CD4-positive, CD25-positive, alpha-beta regulatory T cell (primary cell): Measurements from ENCODE around the gene SUSD4. TPM values are rescaled to one million over a fixed set of nuclear protein-coding genes. Genes with fewer than 3 reads are reported as not detected.
A peak's percentile ranks its signal among the peaks of the same experiment; 100 is the strongest.

Experiments
- ATAC-seq, 2 donors: fragments of 150-1000 bp; cut with Tn5 transposase; one replicate each; pipeline ENCODE4 v1.10.0; 2021; ENCODE audit warnings: low read depth in 2 of 2, moderate number of reproducible peaks in 2 of 2, moderate library complexity in 1 of 2
- DNase-seq, 3 donors: peaks; one replicate each; pipeline versions ENCODE4 v3.0.0 to v3.0.0-alpha.2; 2012 to 2022; ENCODE audit warnings: mixed read lengths in 1 of 3
- H3K27ac ChIP-seq: one replicate; pipeline ENCODE4 v1.7.0; 2013; ENCODE audit warnings: mild to moderate bottlenecking, low read length; ENCODE audit not compliant: insufficient read depth, poor library complexity, severe bottlenecking
- H3K27me3 ChIP-seq: one replicate; pipeline ENCODE4 v1.7.0; 2013; ENCODE audit warnings: low read length; ENCODE audit not compliant: control insufficient read depth, insufficient read depth
- H3K36me3 ChIP-seq: one replicate; pipeline ENCODE4 v1.7.0; 2013; ENCODE audit warnings: mild to moderate bottlenecking, low read length, moderate library complexity; ENCODE audit not compliant: control insufficient read depth, insufficient read depth
- H3K4me1 ChIP-seq: 2 replicates; pipeline ENCODE4 v1.7.0; 2013; ENCODE audit warnings: mild to moderate bottlenecking, low read length; ENCODE audit not compliant: insufficient read depth, control insufficient read depth, poor library complexity, severe bottlenecking
- H3K4me3 ChIP-seq: one replicate; pipeline ENCODE4 v1.7.0; 2013; ENCODE audit warnings: low read depth, mild to moderate bottlenecking, low read length, moderate library complexity
- H3K9me3 ChIP-seq, 2 experiments: 1 replicate in 1 of 2; 2 replicates in 1 of 2; pipeline ENCODE4 v1.7.0; 2013; ENCODE audit warnings: low read length in 2 of 2, mild to moderate bottlenecking in 1 of 2, moderate library complexity in 1 of 2; ENCODE audit not compliant: control insufficient read depth in 2 of 2
- H3K27ac Mint-ChIP-seq, 3 donors: one replicate each; pipeline ENCODE4 v1.8.0; 2020 to 2022; ENCODE audit warnings: mild to moderate bottlenecking in 3 of 3, mixed read lengths in 3 of 3, moderate library complexity in 2 of 3
- H3K27me3 Mint-ChIP-seq: one replicate; pipeline ENCODE4 v1.8.0; 2022; ENCODE audit warnings: mild to moderate bottlenecking, mixed read lengths
- H3K36me3 Mint-ChIP-seq: one replicate; pipeline ENCODE4 v1.8.0; 2020; ENCODE audit warnings: mixed read lengths
- H3K4me1 Mint-ChIP-seq, 4 donors: one replicate each; pipeline ENCODE4 v1.8.0; 2020 to 2022; ENCODE audit warnings: mixed read lengths in 4 of 4, mild to moderate bottlenecking in 1 of 4
- H3K4me3 Mint-ChIP-seq, 4 donors: one replicate each; pipeline ENCODE4 v1.8.0; 2020 to 2022; ENCODE audit warnings: mild to moderate bottlenecking in 4 of 4, mixed read lengths in 4 of 4, moderate library complexity in 3 of 4
- H3K9me3 Mint-ChIP-seq, 7 donors: one replicate each; pipeline ENCODE4 v1.8.0; 2020 to 2022; ENCODE audit warnings: mixed read lengths in 7 of 7, mild to moderate bottlenecking in 3 of 7, moderate library complexity in 2 of 7
- polyA plus RNA-seq, 4 donors: library from polyadenylated mRNA; unstranded; fragments of 300-500 nt; fragmentation: Illumina TruSeq; gene quantifications; one replicate each; pipeline ENCODE4 v1.2.3, GENCODE V29; 2021
- total RNA-seq: library from RNA; stranded (reverse); gene quantifications from one replicate; pipeline ENCODE4 v1.2.3, GENCODE V29; 2022

Gene SUSD4
- total and polyA plus RNA-seq, 5 donors from 2014 or later: 2.4 to 6.5 (median 5.0) TPM

- Histone ChIP-seq H3K4me1 (peaks cover 11% of the 10 kb centered on the region), H3K27ac (no peak overlapping the region), H3K9me3 (no peaks in the 10 kb centered on the region), H3K27me3 (no peaks in the 10 kb centered on the region), H3K4me3 (no peak overlapping the region), H3K36me3 (no peaks in the 10 kb centered on the region)
- peaks cover 4% of the 10 kb centered on the region for H3K27me3 Mint-ChIP-seq
- H3K4me1 Mint-ChIP-seq: peaks cover 11 to 28% (median 20%) of the 10 kb centered on the region in 4 donors
- H3K4me3 Mint-ChIP-seq: no peak overlapping the region
- DNase-seq: no peak
- no peak overlapping the region for H3K27ac Mint-ChIP-seq
- ATAC-seq: no peak
- peaks cover 0 to 14% (median 1%) of the 10 kb centered on the region in 7 donors for H3K9me3 Mint-ChIP-seq
- no peaks in the 10 kb centered on the region for H3K36me3 Mint-ChIP-seq
Observed at GRCh38 chr1:223242382-223242955, 121.5 kb downstream of the SUSD4 start.

- Mint-ChIP-seq H3K9me3 (peaks cover 2 to 18% (median 4%) of the 10 kb centered on the region in 7 donors), H3K27me3 (peaks cover 4% of the 10 kb centered on the region), H3K4me3 (peak overlapping the region in 1 of 4 donors; percentile 20), H3K4me1 (peaks cover 3 to 30% (median 16%) of the 10 kb centered on the region in 4 donors), H3K36me3 (no peaks in the 10 kb centered on the region), H3K27ac (peak overlapping the region in 1 of 3 donors; percentile 69)
- DNase-seq: no peak
- Histone ChIP-seq H3K27ac (no peak overlapping the region), H3K9me3 (no peaks in the 10 kb centered on the region), H3K36me3 (no peaks in the 10 kb centered on the region), H3K4me3 (no peak overlapping the region), H3K27me3 (no peaks in the 10 kb centered on the region), H3K4me1 (peaks cover 11% of the 10 kb centered on the region)
- ATAC-seq: no peak
Observed at GRCh38 chr1:223240122-223240521, 123.9 kb downstream of the SUSD4 start.

GRCh38 chr1:223235091-223235490 lies 128.9 kb downstream of the SUSD4 start:
- Mint-ChIP-seq H3K4me3 (no peak overlapping the region), H3K9me3 (peaks cover 2 to 18% (median 2%) of the 10 kb centered on the region in 7 donors), H3K4me1 (peaks cover 14 to 53% (median 23%) of the 10 kb centered on the region in 4 donors), H3K36me3 (no peaks in the 10 kb centered on the region), H3K27me3 (peaks cover 4% of the 10 kb centered on the region), H3K27ac (peak overlapping the region; percentile 18 to 73 (median 24))
- no peaks in the 10 kb centered on the region for H3K27me3 ChIP-seq
- H3K4me1 ChIP-seq: peaks cover 40% of the 10 kb centered on the region
- H3K36me3 ChIP-seq: no peaks in the 10 kb centered on the region
- no peak for DNase-seq
- no peak for ATAC-seq
- H3K9me3 ChIP-seq: no peaks in the 10 kb centered on the region
- H3K27ac ChIP-seq: no peak overlapping the region
- no peak overlapping the region for H3K4me3 ChIP-seq

- H3K9me3 Mint-ChIP-seq: peaks cover 2 to 18% (median 2%) of the 10 kb centered on the region in 7 donors
- no peaks in the 10 kb centered on the region for H3K36me3 Mint-ChIP-seq
- no peak overlapping the region for H3K4me3 Mint-ChIP-seq
- H3K27ac Mint-ChIP-seq: peak overlapping the region in 2 of 3 donors; percentile 24 to 73
- H3K27me3 Mint-ChIP-seq: peaks cover 4% of the 10 kb centered on the region
- Histone ChIP-seq H3K36me3 (no peaks in the 10 kb centered on the region), H3K27me3 (no peaks in the 10 kb centered on the region), H3K4me3 (no peak overlapping the region), H3K9me3 (no peaks in the 10 kb centered on the region), H3K27ac (no peak overlapping the region), H3K4me1 (peaks cover 46% of the 10 kb centered on the region)
- DNase-seq (no peak), ATAC-seq (no peak)
- H3K4me1 Mint-ChIP-seq: peaks cover 17 to 59% (median 27%) of the 10 kb centered on the region in 4 donors
Observed at GRCh38 chr1:223234534-223234933, 129.4 kb downstream of the SUSD4 start.

GRCh38 chr1:223234170-223234514 lies 129.8 kb downstream of the SUSD4 start:
- Histone ChIP-seq H3K4me3 (peak overlapping the region; percentile 7), H3K36me3 (no peaks in the 10 kb centered on the region), H3K27ac (no peak overlapping the region), H3K4me1 (peaks cover 50% of the 10 kb centered on the region), H3K9me3 (no peaks in the 10 kb centered on the region), H3K27me3 (no peaks in the 10 kb centered on the region)
- Mint-ChIP-seq H3K27me3 (peaks cover 2% of the 10 kb centered on the region), H3K4me1 (peaks cover 17 to 63% (median 29%) of the 10 kb centered on the region in 4 donors), H3K27ac (peak overlapping the region; percentile 27 to 73 (median 70)), H3K4me3 (peak overlapping the region in 1 of 4 donors; percentile 56), H3K9me3 (peaks cover 2 to 18% (median 2%) of the 10 kb centered on the region in 7 donors), H3K36me3 (no peaks in the 10 kb centered on the region)
- ATAC-seq (no peak), DNase-seq (no peak)

GRCh38 chr1:223233410-223234169 lies 130.4 kb downstream of the SUSD4 start:
- H3K36me3 Mint-ChIP-seq: no peaks in the 10 kb centered on the region
- no peaks in the 10 kb centered on the region for H3K27me3 Mint-ChIP-seq
- DNase-seq (peak in 1 of 3 donors; percentile 26), ATAC-seq (peak; percentile 32 to 50)
- H3K27ac Mint-ChIP-seq: peak overlapping the region; percentile 27 to 73 (median 72)
- H3K4me3 Mint-ChIP-seq: no peak overlapping the region
- H3K27me3 ChIP-seq: no peaks in the 10 kb centered on the region
- peak overlapping the region; percentile 7 for H3K4me3 ChIP-seq
- peaks cover 17 to 67% (median 30%) of the 10 kb centered on the region in 4 donors for H3K4me1 Mint-ChIP-seq
- no peaks in the 10 kb centered on the region for H3K36me3 ChIP-seq
- peaks cover 54% of the 10 kb centered on the region for H3K4me1 ChIP-seq
- H3K27ac ChIP-seq: peak overlapping the region; percentile 42
- peaks cover 1 to 15% (median 2%) of the 10 kb centered on the region in 7 donors for H3K9me3 Mint-ChIP-seq
- H3K9me3 ChIP-seq: no peaks in the 10 kb centered on the region

- H3K4me1 ChIP-seq: peaks cover 57% of the 10 kb centered on the region
- H3K9me3 Mint-ChIP-seq: peaks cover 0 to 9% (median 2%) of the 10 kb centered on the region in 7 donors
- peak overlapping the region in 1 of 4 donors; percentile 9 for H3K4me3 Mint-ChIP-seq
- DNase-seq (peak in 1 of 3 donors; percentile 15), ATAC-seq (no peak)
- H3K27ac ChIP-seq: peak overlapping the region; percentile 49
- no peaks in the 10 kb centered on the region for H3K36me3 Mint-ChIP-seq
- no peak overlapping the region for H3K4me3 ChIP-seq
- peak overlapping the region; percentile 33 to 73 (median 72) for H3K27ac Mint-ChIP-seq
- H3K27me3 Mint-ChIP-seq: no peaks in the 10 kb centered on the region
- no peaks in the 10 kb centered on the region for H3K9me3 ChIP-seq
- H3K4me1 Mint-ChIP-seq: peaks cover 17 to 73% (median 31%) of the 10 kb centered on the region in 4 donors
- H3K27me3 ChIP-seq: no peaks in the 10 kb centered on the region
- H3K36me3 ChIP-seq: no peaks in the 10 kb centered on the region
Observed at GRCh38 chr1:223233019-223233409, 131.0 kb downstream of the SUSD4 start.
